Trophoblast cell (in vitro differentiated cells and primary cell): ENCODE data around the gene IMPDH1.

Source experiments
- DNase-seq, 2 donors: peaks; one replicate each; pipeline ENCODE4 v3.0.0-alpha.2; 2016
- H2AFZ ChIP-seq: 2 replicates; pipeline ENCODE4 v1.6.1; 2013; ENCODE audit warnings: low read length, moderate library complexity, mild to moderate bottlenecking; ENCODE audit not compliant: insufficient read depth, poor library complexity
- H2AK5ac ChIP-seq: 2 replicates; pipeline ENCODE4 v1.6.1; 2013; ENCODE audit warnings: mild to moderate bottlenecking, low read length
- H2BK120ac ChIP-seq: 2 replicates; pipeline ENCODE4 v1.6.1; 2013; ENCODE audit warnings: low read length, mild to moderate bottlenecking, moderate library complexity; ENCODE audit not compliant: insufficient read depth, poor library complexity
- H2BK12ac ChIP-seq: 2 replicates; pipeline ENCODE4 v1.6.1; 2013; ENCODE audit warnings: mild to moderate bottlenecking, low read length, moderate library complexity
- H2BK5ac ChIP-seq: 2 replicates; pipeline ENCODE4 v1.6.1; 2013; ENCODE audit warnings: low read length, low read depth, moderate library complexity, mild to moderate bottlenecking; ENCODE audit not compliant: poor library complexity
- H3K14ac ChIP-seq: 2 replicates; pipeline ENCODE4 v1.6.1; 2013; ENCODE audit warnings: mild to moderate bottlenecking, low read length
- H3K18ac ChIP-seq: 2 replicates; pipeline ENCODE4 v1.6.1; 2013; ENCODE audit warnings: mild to moderate bottlenecking, low read length
- H3K23ac ChIP-seq: 2 replicates; pipeline ENCODE4 v1.6.1; 2013; ENCODE audit warnings: low read length
- H3K27ac ChIP-seq: 2 replicates; pipeline ENCODE4 v1.5.1; 2013; ENCODE audit warnings: low read depth, mild to moderate bottlenecking, inconsistent platforms, low read length, moderate library complexity
- H3K27me3 ChIP-seq: 2 replicates; pipeline ENCODE4 v1.6.1; 2013; ENCODE audit warnings: inconsistent platforms, mild to moderate bottlenecking, low read length, moderate library complexity; ENCODE audit not compliant: insufficient read depth
- H3K36me3 ChIP-seq, 2 experiments: 1 replicate in 1 of 2; 2 replicates in 1 of 2; pipeline ENCODE4 v1.6.1; 2013; ENCODE audit warnings: low read length in 2 of 2, mild to moderate bottlenecking in 2 of 2, moderate library complexity in 1 of 2; ENCODE audit not compliant: insufficient read depth in 2 of 2, control insufficient read depth in 1 of 2
- H3K4ac ChIP-seq: 2 replicates; pipeline ENCODE4 v1.6.1; 2013; ENCODE audit warnings: low read depth, mild to moderate bottlenecking, low read length, moderate library complexity
- H3K4me1 ChIP-seq, 2 experiments: 1 replicate in 1 of 2; 2 replicates in 1 of 2; pipeline ENCODE4 v1.6.1; 2013; ENCODE audit warnings: low read length in 2 of 2, mild to moderate bottlenecking in 2 of 2, moderate library complexity in 1 of 2; ENCODE audit not compliant: insufficient read depth in 2 of 2, control insufficient read depth in 1 of 2
- H3K4me2 ChIP-seq: 2 replicates; pipeline ENCODE4 v1.6.1; 2013; ENCODE audit warnings: inconsistent platforms, mild to moderate bottlenecking, low read length, moderate library complexity
- H3K4me3 ChIP-seq: 2 replicates; pipeline ENCODE4 v1.5.1; 2013; ENCODE audit warnings: mild to moderate bottlenecking, low read depth, low read length, inconsistent platforms
- H3K79me1 ChIP-seq: one replicate; pipeline ENCODE4 v1.6.1; 2013; ENCODE audit warnings: low read length
- H3K79me2 ChIP-seq: 2 replicates; pipeline ENCODE4 v1.6.1; 2013; ENCODE audit warnings: low read length, mild to moderate bottlenecking; ENCODE audit not compliant: control insufficient read depth, insufficient read depth, poor library complexity
- H3K9ac ChIP-seq: 2 replicates; pipeline ENCODE4 v1.6.1; 2013; ENCODE audit warnings: mild to moderate bottlenecking, low read length
- H3K9me3 ChIP-seq: 2 replicates; pipeline ENCODE4 v1.6.1; 2013; ENCODE audit warnings: low read depth, mild to moderate bottlenecking, control low read depth, inconsistent platforms, low read length; ENCODE audit not compliant: insufficient read depth
- H4K12ac ChIP-seq: 2 replicates; pipeline ENCODE4 v1.6.1; 2013; ENCODE audit warnings: low read depth, mild to moderate bottlenecking, low read length, moderate library complexity
- H4K8ac ChIP-seq: 2 replicates; pipeline ENCODE4 v1.6.1; 2013; ENCODE audit warnings: low read depth, mild to moderate bottlenecking, low read length, moderate library complexity
- H4K91ac ChIP-seq: one replicate; pipeline ENCODE4 v1.6.1; 2013; ENCODE audit warnings: low read depth, mild to moderate bottlenecking, low read length, moderate library complexity
- WGBS: extraction: QIAGEN DNeasy Blood & Tissue Kit; methylation state at CpG from one replicate; pipeline ENCODE4 v1.1.7; 2013; ENCODE audit warnings: missing lambda C conversion rate; ENCODE audit not compliant: insufficient read length, insufficient coverage; ENCODE audit errors: extremely low coverage; 5-methylcytosine and 5-hydroxymethylcytosine counted together

The IMPDH1 gene

DNA sequence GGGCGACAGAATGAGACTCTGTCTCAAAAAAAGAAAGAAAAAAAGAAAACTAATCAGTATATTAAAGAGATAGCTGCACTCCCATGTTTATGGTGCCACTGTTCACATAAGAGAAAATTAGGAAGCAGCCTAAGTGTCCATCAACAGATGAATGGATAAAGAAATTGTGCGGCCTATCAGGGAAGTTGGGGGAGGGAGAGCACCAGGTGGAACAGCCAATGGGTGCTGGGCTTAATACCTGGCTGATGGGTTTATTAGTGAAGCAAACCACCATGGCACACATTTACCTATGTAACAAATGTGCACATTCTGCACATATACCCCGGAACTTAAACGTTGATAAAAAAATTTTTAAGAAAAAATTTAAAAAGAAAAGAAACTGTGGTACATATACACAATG, 39.3 kb downstream of the IMPDH1 start:
- H3K36me3 ChIP-seq, result no peaks in the 10 kb centered on the region
- no peak overlapping the region for H2BK5ac ChIP-seq
- no peak overlapping the region for H2AFZ ChIP-seq
- H2AK5ac ChIP-seq, result no peak overlapping the region
- H3K9ac ChIP-seq, result no peak overlapping the region
- no peak overlapping the region for H4K12ac ChIP-seq
- H3K4me1 ChIP-seq, result peaks cover 2 to 4% of the 10 kb centered on the region in 2 experiments
- no peaks in the 10 kb centered on the region for H3K27me3 ChIP-seq
- no peak overlapping the region for H4K91ac ChIP-seq
- H3K27ac ChIP-seq, result no peak overlapping the region
- no peak overlapping the region for H2BK12ac ChIP-seq
- DNase-seq, result no peak
- H3K14ac ChIP-seq, result no peak overlapping the region
- no peak overlapping the region for H3K4me3 ChIP-seq
- H3K79me2 ChIP-seq, result no peaks in the 10 kb centered on the region
- no peaks in the 10 kb centered on the region for H3K9me3 ChIP-seq
- peaks cover 3% of the 10 kb centered on the region for H3K79me1 ChIP-seq
- H3K18ac ChIP-seq, result no peak overlapping the region
- no peak overlapping the region for H3K4ac ChIP-seq
- no CpG with 5 or more reads among the region's 4 CpGs for WGBS
- H4K8ac ChIP-seq, result no peak overlapping the region
- no peak overlapping the region for H2BK120ac ChIP-seq
- no peak overlapping the region for H3K23ac ChIP-seq
- no peak overlapping the region for H3K4me2 ChIP-seq

DNA sequence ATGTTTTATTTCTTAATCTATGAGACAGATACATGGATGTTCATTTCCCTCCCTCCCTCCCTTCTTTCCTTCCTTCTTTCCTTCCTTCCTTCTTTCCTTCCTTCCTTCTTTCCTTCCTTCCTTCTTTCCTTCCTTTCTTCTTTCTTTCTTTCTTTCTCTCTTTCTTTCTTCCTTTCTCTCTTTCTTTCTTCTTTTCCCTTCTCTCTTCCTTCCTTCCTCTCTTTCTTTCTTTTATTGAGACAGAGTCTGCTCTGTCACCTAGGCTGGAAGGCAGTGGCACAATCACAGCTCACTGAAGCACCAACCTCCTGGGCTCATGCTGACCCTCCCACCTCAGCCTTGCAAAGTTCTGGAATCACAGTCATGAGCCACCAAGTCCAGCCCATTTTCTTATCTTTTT, 42.8 kb downstream of the IMPDH1 start:
- Histone ChIP-seq H2BK5ac (no peak overlapping the region), H2AK5ac (no peak overlapping the region), H3K36me3 (no peaks in the 10 kb centered on the region), H2BK120ac (no peak overlapping the region), H2AFZ (no peak overlapping the region), H3K4ac (no peak overlapping the region), H4K91ac (no peak overlapping the region), H2BK12ac (no peak overlapping the region), H3K9ac (no peak overlapping the region), H3K79me2 (no peaks in the 10 kb centered on the region), H3K9me3 (no peaks in the 10 kb centered on the region), H3K23ac (no peak overlapping the region), H4K12ac (no peak overlapping the region), H3K18ac (no peak overlapping the region), H3K27me3 (no peaks in the 10 kb centered on the region), H3K4me1 (peaks cover 2 to 6% of the 10 kb centered on the region in 2 experiments), H3K4me2 (no peak overlapping the region), H3K4me3 (no peak overlapping the region), H3K79me1 (peaks cover 4% of the 10 kb centered on the region), H3K14ac (no peak overlapping the region), H3K27ac (no peak overlapping the region), H4K8ac (no peak overlapping the region)
- DNase-seq, result no peak

GRCh38 chr7:128366300-128366699, 43.5 kb downstream of the IMPDH1 start:
- no peak overlapping the region for H3K9ac ChIP-seq
- H2AK5ac ChIP-seq, result no peak overlapping the region
- H3K79me2 ChIP-seq, result peaks cover 3% of the 10 kb centered on the region
- no peaks in the 10 kb centered on the region for H3K27me3 ChIP-seq
- no peak overlapping the region for H2BK120ac ChIP-seq
- no peak overlapping the region for H4K8ac ChIP-seq
- H4K12ac ChIP-seq, result no peak overlapping the region
- peaks cover 2 to 9% of the 10 kb centered on the region in 2 experiments for H3K4me1 ChIP-seq
- WGBS, result no CpG with 5 or more reads among the region's 1 CpG
- no peak overlapping the region for H3K14ac ChIP-seq
- H2BK12ac ChIP-seq, result peak overlapping the region; percentile 71
- H2BK5ac ChIP-seq, result no peak overlapping the region
- DNase-seq, result no peak
- H3K9me3 ChIP-seq, result no peaks in the 10 kb centered on the region
- no peak overlapping the region for H2AFZ ChIP-seq
- H3K18ac ChIP-seq, result no peak overlapping the region
- no peak overlapping the region for H3K4me2 ChIP-seq
- peaks cover 11% of the 10 kb centered on the region for H3K79me1 ChIP-seq
- H3K4me3 ChIP-seq, result no peak overlapping the region
- H3K36me3 ChIP-seq, result no peaks in the 10 kb centered on the region
- no peak overlapping the region for H3K27ac ChIP-seq
- H4K91ac ChIP-seq, result no peak overlapping the region
- no peak overlapping the region for H3K23ac ChIP-seq
- no peak overlapping the region for H3K4ac ChIP-seq

DNA sequence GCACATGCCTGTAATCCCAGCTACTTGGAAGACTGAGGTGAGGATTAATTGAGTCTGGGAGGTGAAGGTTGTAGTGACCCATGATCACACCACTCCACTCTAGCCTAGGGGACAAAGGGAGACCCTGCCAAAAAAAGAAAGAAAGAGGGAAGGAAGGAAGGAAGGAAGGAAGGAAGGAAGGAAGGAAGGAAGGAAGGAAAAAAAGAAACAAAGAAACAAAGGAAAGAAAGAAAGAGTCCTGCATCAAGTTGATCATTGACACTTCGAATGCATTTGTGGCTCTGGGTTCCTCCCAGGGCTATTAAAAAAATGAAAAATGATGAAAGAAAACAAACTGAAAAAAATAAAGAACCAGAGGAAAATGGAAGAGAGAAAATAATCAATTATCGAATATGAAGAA, 44.4 kb downstream of the IMPDH1 start:
- Histone ChIP-seq H3K23ac (no peak overlapping the region), H3K4ac (no peak overlapping the region), H2BK5ac (no peak overlapping the region), H4K91ac (no peak overlapping the region), H3K9ac (no peak overlapping the region), H2BK12ac (no peak overlapping the region), H2AK5ac (no peak overlapping the region), H3K4me2 (no peak overlapping the region), H4K12ac (no peak overlapping the region), H3K79me1 (peaks cover 18% of the 10 kb centered on the region), H2AFZ (no peak overlapping the region), H3K79me2 (peaks cover 7% of the 10 kb centered on the region), H3K9me3 (no peaks in the 10 kb centered on the region), H3K4me3 (no peak overlapping the region), H2BK120ac (no peak overlapping the region), H3K4me1 (peaks cover 2 to 9% of the 10 kb centered on the region in 2 experiments), H3K18ac (no peak overlapping the region), H3K36me3 (no peaks in the 10 kb centered on the region), H3K27me3 (no peaks in the 10 kb centered on the region), H4K8ac (no peak overlapping the region), H3K27ac (no peak overlapping the region), H3K14ac (no peak overlapping the region)
- DNase-seq, result no peak
- WGBS, result no CpG with 5 or more reads among the region's 2 CpGs
